ENCODE results near the gene DTNB.
A peak's percentile ranks its signal among the peaks of the same experiment; 100 is the strongest.

Gene DTNB

DNA sequence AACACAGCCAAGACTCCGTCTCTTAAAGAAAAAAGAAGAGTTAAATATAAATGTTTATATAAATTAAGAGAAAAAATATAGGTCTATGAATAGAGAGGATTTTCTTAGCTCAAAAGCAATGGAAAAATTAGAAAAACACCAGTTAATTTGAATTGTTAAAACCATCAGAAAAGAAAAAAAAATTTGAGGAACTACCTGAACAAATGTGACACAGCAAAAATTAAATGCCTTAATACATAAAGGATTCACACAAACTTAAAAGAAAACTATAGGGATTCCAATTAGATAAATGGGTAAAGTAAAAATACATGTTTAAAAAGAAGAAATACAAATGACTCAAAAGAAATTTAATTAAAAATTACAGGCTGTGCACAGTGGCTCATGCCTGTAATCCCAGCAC lies 183.7 kb downstream of the DTNB start:
- no peak overlapping the region for H3K4me3 ChIP-seq (ENCODE audit: low read depth, low read length)
- DNase-seq (ENCODE audit: low read depth): no peak

GRCh38 chr2:25483607-25484266 lies 189.6 kb downstream of the DTNB start:
- no peak overlapping the region for H3K4me3 ChIP-seq (ENCODE audit: low read depth, low read length)
- no peak for DNase-seq (ENCODE audit: low read depth)

DNA sequence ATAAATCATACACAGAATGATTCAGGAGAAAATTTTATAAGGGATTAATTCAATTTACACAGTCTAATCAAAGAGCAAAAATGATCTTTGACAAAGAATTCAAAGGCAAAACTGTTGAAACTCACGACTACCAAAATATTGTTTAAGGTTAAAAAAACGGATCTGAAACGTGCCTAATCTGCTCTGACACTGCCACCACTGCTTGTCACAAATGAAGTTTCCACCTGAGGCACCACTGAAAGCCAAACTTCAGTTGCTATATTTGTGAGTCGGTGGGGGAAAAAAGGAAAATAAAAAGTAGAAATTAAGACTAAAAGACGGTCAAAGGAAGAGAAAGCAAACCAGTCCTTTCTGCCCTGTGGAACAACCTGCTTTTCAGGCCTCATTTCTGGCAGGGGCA lies 191.0 kb downstream of the DTNB start:
- no peak for DNase-seq (ENCODE audit: low read depth)
- no peak overlapping the region for H3K4me3 ChIP-seq (ENCODE audit: low read depth, low read length)

- no peak overlapping the region for H3K4me3 ChIP-seq (ENCODE audit: low read depth, low read length)
- peak; percentile 28 for DNase-seq (ENCODE audit: low read depth)
These were observed 191.7 kb downstream of the DTNB start for GRCh38 chr2:25481381-25482300.

GRCh38 chr2:25480561-25480960 lies 192.8 kb downstream of the DTNB start:
- no peak overlapping the region for H3K4me3 ChIP-seq (ENCODE audit: low read depth, low read length)
- no peak for DNase-seq (ENCODE audit: low read depth)

GRCh38 chr2:25479761-25480160 lies 193.6 kb downstream of the DTNB start:
- no peak overlapping the region for H3K4me3 ChIP-seq (ENCODE audit: low read depth, low read length)
- no peak for DNase-seq (ENCODE audit: low read depth)

DNA sequence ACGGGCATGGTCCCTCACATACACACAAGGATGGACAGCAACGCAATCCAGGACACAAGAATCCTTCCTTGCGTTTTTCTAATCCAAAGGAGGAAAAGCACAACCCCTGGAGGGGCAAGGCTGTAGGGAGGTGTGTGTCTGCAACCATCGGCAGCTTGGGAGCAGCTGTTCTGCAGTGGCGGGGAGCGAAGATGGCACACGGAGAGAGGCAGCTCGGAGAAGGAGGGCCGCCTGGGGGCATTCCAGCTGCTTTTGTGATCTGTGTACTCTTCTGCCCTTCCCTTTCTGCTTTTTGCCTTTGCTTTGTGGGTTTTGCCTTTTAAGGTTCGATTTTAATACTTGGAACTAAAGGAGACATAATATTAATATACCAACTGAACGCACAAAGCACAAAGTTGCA lies 194.6 kb downstream of the DTNB start:
- H3K4me3 ChIP-seq (ENCODE audit: low read depth, low read length): no peak overlapping the region
- no peak for DNase-seq (ENCODE audit: low read depth)

GRCh38 chr2:25473758-25474340 lies 199.5 kb downstream of the DTNB start:
- no peak overlapping the region for H3K4me3 ChIP-seq (ENCODE audit: low read depth, low read length)
- no peak for DNase-seq (ENCODE audit: low read depth)

DNA sequence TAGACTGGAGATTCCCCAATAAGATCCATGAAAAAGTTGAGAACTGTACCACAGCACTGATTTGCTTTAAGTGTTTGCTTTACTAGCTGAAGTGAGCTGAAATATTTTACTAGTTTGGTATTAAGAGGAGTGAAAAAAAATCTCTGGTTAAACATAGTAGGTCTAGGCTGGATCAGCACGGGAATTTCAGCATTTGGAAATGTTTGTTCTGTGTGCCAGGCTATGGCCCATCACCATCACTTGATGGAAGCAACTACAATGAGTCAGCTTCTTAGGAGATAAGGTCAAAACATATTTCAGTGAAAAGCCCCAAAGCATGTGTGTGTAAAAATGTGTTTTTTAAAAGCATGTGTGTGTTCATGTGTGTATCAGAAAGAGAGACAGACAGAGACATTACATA lies 200.2 kb downstream of the DTNB start:
- no peak for DNase-seq (ENCODE audit: low read depth)
- H3K4me3 ChIP-seq (ENCODE audit: low read depth, low read length): no peak overlapping the region

DNA sequence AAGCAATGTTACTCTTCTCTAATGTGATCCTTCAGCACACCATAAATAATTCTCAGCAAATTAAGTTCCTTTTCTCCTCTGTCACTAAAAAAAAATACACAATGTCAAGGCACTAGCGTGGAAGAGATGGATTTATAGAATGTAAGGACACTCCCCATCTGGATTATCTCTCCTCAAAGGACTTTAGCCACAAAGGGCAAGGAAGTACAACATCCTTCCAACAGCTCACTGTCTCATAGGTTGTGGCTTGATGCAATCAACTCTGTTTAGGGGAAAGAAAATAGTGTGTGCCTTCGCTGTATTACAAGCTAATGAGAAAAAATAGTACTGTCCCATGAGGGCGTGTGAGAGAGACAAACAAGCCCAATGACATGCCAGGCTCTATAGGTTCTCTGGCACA lies 202.6 kb downstream of the DTNB start:
- H3K4me3 ChIP-seq (ENCODE audit: low read depth, low read length): no peak overlapping the region

DNA sequence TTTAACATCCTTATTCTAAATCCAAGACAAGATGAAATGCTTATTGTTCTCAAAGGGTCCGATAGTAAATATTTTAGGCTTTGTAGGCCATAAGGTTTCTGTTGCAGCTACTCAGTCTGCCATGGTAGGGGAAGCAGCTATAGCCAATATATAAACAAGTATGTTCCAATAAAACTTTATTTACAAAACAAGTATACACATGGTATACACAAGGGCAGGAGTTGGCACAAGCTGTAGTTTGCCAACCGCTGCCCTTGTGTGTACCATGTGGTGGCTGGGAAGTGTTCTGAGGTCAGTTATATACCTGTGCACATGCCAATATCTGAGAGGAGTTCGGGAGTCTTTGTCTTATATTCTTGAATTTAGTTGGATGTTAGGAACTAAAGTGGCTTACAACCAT lies 205.6 kb downstream of the DTNB start:
- H3K4me3 ChIP-seq (ENCODE audit: low read depth, low read length): no peak overlapping the region
- no peak for DNase-seq (ENCODE audit: low read depth)

More for the DNA sequence above, 202.6 kb downstream of the DTNB start:
- DNase-seq (ENCODE audit: low read depth): no peak

GRCh38 chr2:25462021-25462420 lies 211.4 kb downstream of the DTNB start:
- H3K4me3 ChIP-seq (ENCODE audit: low read depth, low read length): no peak overlapping the region
- no peak for DNase-seq (ENCODE audit: low read depth)

DNA sequence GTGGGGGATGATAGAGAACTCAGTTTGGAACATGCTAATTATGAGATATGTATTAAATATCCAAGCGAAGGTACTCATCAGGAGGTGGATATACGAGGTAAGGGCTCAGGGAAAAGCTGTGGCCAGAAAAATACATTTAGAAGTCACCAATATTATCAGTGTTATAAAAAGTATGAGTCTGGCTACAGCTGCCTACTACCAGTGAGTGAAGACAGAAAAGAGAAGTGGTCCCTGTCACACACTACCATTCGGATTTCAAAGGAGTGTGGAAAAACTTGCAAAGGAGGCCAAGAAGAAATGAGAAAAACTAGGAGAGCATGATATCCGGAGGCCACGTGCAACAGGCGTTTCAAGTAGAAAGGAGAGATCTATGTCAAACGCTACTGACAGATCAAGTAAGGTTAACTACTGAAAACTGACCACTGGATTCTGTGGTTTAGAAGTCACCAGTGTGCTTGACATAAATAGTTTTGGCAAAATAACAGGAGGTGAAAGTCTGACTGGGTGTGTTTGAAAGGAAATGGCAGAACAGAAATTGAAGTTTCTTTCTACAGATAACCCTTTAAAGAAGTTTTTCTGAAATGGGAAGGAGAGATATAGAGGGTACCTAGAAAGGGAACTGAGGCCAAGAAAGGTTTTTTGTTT lies 213.0 kb downstream of the DTNB start:
- DNase-seq (ENCODE audit: low read depth): no peak
- no peak overlapping the region for H3K4me3 ChIP-seq (ENCODE audit: low read depth, low read length)

GRCh38 chr2:25454824-25455611 lies 218.4 kb downstream of the DTNB start:
- DNase-seq (ENCODE audit: low read depth): no peak
- H3K4me3 ChIP-seq (ENCODE audit: low read depth, low read length): no peak overlapping the region

DNA sequence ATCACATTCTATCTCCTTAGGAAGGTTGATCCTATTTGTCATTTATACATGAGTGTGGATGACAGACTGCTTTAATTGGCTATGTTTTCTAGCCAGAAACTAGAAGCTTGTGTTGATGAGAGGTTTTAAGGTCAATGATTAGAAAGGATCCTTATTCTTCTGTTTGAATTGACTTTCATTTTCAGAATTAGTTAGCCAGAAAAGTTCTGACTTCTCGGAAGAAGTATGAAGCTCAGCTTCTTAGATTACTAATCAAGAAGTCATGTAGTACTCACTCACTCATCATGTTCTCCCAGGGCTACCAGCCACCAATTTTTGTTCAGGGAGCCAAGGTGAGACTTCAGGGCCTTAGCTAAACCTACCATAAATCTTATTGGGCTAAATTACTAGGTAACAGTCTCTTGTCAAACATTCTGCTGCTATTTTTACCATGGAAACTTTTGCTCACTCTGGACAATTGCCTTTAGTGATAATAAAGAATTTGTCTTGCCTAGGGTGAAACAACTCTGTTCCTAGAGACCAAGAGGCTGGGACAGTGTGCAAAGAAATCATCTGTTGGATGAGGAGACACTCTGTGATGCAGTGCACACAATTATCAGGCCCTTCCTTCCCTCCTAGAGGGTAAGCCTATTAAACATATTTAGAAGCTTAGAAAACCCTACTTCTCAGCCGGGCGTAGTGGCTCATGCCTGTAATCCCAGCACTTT lies 220.0 kb downstream of the DTNB start:
- no peak overlapping the region for H3K4me3 ChIP-seq (ENCODE audit: low read depth, low read length)
- no peak for DNase-seq (ENCODE audit: low read depth)

GRCh38 chr2:25448808-25449207 lies 224.6 kb downstream of the DTNB start:
- no peak overlapping the region for H3K4me3 ChIP-seq (ENCODE audit: low read depth, low read length)
- DNase-seq (ENCODE audit: low read depth): no peak

DNA sequence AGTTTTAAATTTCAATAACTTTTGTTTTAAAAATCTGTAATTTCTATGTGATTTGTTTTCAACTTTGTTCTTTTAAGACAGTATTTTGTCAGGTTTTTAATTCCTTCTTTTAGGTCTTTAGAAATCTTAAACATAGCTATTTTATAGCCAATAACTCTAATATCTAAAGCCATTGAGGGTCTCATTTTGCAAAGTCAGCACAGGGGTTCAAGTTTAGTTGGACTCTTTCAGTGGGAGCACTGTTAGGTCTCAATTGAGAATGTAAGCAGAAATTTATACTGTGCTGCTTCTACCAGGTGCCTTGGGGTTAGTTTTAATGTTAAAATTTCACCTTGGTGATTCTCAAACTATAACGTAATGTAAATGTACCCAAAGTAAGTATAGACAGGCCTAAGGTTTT lies 226.4 kb downstream of the DTNB start:
- no peak for DNase-seq (ENCODE audit: low read depth)
- H3K4me3 ChIP-seq (ENCODE audit: low read depth, low read length): no peak overlapping the region

DNA sequence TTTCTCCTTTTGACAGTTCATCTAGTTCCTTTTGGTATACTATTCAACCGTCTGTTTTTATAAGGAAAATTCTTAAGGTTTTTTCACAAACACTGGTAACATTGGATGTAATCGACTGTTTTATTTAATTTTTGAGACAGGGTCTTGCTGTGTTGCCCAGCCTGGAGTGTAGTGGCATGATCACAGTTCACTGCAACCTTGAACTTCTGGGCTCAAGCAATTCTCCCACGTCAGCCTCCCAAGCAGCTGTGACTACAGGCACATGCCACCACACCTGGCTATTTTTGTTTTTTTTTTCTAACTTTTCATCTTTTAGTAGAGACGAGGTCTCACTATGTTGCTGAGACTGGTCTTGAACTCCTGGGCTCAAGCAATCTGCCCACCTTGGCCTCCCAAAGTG lies 227.3 kb downstream of the DTNB start:
- H3K4me3 ChIP-seq (ENCODE audit: low read depth, low read length): no peak overlapping the region
- DNase-seq (ENCODE audit: low read depth): no peak

DNA sequence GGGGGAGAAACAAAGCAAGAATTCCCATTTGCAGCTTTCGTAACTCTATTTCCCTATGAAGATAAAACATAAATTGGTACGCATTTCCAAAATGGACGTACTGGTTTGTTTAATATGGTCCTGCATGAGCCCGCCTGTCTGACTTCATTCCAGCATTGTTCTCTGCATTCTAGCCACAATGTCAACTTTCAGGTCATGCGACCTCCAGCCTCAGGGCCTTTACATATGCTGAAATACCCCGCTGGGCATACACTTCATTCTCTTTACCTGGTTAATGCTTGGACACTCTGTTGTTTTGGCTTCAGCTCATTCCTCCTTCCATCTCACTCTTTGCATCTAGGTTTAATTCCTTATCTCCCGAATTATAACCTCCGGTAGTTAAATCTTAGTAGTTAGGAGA lies 227.9 kb downstream of the DTNB start:
- H3K4me3 ChIP-seq (ENCODE audit: low read depth, low read length): no peak overlapping the region
- no peak for DNase-seq (ENCODE audit: low read depth)

Data from skeletal muscle cell (primary cell).